Measurements from ENCODE around the gene NHLRC4. TPM values are rescaled to one million over a fixed set of nuclear protein-coding genes. Genes with fewer than 3 reads are reported as not detected.

NHLRC4 gene
- total RNA-seq, 1 experiment from 2014 or later: 0.17 TPM

DNA sequence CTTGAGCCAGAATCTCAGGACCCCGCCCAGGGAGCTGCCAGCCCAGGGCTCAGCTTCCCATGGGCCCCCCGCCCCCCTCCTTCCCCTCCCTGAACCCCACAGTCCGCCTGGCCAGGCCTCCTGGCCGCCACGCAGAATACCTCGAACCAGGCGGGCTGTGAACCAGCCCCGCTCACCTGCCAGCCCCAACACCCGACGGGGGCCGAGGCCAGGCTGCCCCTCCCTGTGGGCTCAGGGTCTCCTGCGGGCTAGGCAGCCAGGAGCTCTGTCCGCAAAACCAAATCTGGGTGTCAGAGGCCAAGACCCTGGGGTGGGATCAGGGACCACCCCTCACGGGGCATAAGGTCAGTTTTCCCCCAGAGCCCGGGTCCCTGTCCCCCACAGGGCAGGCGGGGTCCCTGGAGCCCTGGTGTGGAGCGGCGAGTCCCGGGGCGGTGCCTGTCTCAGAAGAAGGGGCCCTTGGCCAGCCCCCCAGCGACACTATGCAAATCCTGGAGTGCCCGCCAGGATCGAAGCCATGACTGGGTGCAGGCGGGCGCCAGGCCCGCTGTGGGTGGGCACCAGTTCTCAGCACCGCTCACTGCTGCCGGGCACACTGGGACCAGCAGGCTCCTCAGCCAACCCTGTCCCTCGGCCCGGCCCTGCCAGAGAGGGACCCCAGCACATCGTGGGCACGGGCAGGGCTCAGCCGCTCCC is 13.1 kb upstream of the NHLRC4 start:
- DNase-seq (ENCODE audit: low read depth): no peak

GRCh38 chr16:554297-554621 is 12.5 kb upstream of the NHLRC4 start:
- DNase-seq (ENCODE audit: low read depth): no peak

DNA sequence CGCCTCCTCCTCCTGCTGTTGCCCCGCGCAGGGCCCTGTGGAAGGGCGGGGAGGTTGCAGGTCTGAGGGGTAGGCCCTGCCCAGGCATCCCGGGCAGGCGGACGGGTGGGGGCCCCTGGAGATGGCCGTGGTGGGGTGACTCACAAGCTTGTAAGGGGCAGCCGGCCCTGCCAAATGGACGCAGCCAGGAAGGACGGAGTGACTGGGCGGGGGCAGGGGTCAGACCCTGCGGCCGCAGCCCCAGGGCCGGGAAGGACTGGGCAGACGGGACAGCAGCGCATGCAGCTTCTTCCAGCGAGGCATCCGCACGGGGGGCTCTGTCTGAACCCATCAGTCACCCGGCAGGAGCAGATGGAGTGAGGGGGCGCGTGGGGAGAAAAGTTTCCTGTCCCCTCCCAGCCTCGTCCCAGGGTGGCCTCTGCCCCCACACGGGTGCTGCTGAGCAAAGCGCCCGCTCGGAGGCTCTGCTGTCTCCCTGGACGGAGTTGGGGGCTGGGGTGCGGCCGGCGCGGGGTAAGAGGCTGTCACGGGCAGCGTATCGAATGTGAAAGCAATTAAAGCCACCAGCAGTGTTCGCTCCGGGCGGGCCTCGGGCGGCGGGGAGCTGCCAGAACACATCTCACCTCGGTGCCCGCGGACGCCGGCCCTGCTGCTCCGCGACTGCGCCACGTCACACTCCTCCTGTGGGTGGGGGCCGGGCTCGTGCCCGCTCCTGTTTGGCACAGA is 12.0 kb upstream of the NHLRC4 start:
- DNase-seq (ENCODE audit: low read depth): peak; percentile 62

DNA sequence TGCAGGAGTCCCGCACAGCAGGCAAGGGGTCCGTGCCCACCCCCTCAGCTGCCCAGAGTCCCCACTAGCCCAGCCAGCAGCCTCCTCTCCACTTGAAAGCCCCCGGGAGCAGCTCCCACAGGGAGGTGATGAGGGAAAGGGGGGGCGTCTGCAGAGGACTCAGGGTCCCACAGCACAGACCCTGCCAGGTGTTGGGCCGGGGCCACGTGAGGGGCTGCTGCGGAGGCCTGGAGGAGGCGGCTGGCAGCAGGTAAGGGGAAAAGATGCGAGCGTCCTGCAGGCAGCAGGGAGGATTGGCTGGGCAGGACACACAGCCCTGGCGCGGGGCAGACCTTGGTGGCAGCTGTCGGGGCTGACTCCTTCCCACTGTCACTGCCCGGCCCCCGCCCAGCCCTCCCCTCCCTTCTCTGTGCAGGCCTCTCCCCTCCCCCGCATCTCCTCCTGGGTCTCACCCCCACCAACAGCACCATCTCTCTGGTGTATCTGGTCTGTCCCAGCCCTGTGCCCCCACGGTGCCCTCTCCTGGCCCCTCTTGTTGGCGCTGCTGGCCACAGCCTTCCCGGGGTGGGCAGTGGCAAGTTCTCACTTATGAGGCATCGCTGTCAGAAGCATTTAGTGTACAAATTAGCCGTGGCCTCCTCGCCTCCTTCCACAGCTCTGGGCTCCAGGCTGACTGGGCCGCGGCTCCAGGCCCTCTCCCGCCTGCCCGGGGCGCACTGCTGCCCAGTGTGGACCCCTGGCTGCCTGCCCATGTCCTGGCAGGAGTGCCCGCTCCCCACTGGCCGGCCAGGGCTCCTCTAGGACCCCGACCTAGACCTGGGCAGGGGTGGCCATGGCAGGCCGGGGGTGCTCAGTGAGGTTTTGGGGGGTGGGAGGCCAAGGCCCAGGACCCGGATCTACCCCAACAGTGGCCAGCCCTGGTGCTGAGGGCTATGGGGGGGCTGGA is 11.0 kb upstream of the NHLRC4 start:
- DNase-seq (ENCODE audit: low read depth): no peak

GRCh38 chr16:556474-557173 is 10.2 kb upstream of the NHLRC4 start:
- no peak for DNase-seq (ENCODE audit: low read depth)

DNA sequence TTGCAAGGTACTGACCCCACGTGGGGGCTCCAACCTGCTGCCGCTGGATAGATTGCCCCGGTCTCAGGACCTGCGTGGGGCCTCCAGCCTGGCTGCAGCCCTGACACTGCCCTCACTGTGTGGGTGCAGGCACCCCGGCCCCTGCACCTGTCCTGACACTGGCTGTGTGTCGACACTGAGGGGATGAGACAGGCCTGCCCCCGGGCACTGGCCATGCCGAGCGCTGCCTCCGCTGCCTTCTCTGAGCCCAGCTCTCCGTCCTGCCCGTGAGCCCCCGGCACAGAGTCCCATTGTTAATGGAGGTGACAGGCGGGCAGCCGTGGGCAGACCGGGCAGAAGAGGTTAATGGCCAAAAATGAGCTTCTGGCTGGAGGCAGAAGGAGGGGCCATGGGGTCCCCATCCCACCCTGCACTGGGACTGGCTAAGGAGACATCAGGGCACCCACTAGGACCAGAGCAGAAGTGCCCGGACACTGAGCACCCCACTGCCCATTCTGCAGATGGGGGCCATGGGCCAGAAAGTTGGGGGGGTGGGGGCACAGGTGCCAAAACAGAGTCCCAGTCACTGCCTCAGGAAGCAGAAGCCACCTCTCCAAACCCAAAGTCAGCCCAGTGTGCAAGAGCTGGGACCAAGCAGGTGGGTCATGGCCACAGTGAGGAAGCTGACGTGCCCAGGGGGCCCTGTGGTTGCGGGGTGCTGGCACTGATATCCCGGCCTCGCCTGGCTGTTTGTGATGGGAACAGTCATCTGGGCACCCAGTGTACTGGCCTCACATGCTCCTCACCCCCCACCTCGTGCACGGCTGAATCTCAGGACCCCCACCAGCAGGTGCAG is 9.1 kb upstream of the NHLRC4 start:
- DNase-seq (ENCODE audit: low read depth): no peak

DNA sequence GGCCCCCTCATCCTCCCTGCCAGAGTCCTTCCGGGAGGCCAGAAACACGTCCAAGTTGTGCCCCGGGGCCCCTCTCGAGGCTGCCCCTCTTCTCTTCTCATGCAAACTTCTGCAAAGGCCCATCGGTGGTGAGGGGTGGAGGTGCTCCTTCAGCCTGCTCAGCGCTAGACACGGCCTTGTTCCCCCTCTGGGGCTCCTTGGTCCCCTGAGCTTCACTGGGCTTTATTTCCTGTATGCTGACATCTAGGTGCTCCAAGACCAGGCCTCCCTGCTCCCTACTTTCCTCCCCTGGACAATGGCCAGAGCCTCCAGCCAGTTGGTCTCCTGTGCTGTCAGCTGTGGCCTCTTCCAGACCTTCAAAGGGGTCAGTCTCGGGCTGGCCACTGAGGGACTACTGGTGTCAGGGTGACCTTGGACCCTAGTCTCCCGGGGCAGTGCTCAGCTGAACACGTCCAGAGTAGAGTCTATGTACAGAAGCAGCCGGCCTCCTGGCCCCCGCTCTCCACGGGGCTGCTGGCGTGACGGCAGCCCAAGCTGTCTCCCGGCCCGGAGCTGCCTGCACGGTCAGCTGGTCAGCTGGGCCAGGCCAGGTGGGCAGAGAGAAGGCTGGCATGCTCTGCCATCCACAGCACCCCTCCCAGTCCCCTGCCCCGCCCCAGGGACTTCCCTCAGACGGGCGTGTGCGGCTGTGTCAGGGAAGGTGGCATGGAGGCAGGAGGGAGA is 8.3 kb upstream of the NHLRC4 start:
- DNase-seq (ENCODE audit: low read depth): no peak

- no peak for DNase-seq (ENCODE audit: low read depth)
These were observed 7.8 kb upstream of the NHLRC4 start for GRCh38 chr16:559021-559380.

GRCh38 chr16:559411-560203 is 7.2 kb upstream of the NHLRC4 start:
- DNase-seq (ENCODE audit: low read depth): no peak

DNA sequence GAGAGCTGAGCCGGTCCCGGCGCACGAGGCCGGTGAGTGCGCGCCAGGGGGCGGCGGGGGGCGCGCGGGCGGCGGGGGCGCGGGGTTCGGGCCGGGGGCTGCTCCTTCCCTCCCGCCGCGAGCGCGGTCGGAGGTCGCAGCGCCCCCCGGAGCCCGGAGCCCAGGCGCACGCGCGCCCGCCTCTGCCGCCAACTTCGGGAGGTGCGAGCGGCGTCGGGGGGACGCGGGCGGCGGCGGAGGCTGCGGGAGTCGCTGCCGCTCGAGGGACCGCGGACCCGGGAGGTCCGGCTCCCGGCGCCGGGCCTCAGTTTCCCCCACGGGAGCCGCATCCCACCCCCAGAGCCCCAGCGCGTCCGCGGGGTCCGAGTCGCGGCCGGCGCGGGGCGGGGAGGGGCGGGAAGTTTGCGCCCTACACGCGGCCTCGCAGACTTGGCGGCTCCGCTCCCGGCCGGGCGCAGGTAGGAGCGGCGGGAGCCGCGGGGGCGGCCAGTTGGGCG is 6.6 kb upstream of the NHLRC4 start, which contains the start of gene PRR35:
Gene PRR35, plus strand, starts transcription at position 191 of the 497 bp plus-strand sequence. CDS start 2,901 bp downstream, outside the sequence.
- no peak for DNase-seq (ENCODE audit: low read depth)

DNA sequence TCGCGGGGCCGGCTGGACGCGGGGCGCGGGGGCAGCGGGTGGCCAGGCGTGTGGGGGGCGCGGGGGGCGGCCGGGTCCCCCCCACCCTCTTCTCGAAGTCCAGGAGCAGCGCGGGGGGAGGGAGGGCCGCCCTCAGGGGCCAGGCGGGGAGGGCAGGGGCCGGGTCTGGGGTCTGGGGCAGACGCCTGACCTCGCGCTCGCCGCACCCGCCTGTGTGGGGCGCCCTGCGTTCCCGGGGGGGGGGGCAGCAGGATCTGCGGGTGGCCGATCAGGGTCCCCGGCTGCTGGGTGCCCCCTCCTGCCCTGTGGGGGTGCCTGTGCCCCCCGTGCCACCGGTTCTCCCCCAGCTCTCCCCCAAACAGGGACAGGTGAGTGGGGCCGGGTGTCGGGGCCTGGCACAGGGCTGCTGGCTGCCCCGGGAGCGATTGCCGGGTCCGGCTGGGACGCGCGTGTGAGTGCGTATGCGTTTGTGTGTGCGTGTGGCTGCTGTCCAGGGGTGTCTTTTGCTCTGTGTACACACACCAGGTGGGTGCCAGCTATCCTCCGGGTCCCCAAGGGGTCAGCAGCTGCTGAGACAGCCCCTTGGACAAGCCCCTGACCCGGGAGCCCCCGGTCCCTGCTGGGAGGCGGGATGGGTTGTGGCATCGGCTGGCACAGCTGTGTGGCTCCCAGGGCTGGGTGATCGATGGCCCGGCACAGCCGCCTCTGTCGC is 5.9 kb upstream of the NHLRC4 start:
- DNase-seq (ENCODE audit: low read depth): no peak

GRCh38 chr16:561413-561794 is 5.4 kb upstream of the NHLRC4 start:
- no peak for DNase-seq (ENCODE audit: low read depth)

DNA sequence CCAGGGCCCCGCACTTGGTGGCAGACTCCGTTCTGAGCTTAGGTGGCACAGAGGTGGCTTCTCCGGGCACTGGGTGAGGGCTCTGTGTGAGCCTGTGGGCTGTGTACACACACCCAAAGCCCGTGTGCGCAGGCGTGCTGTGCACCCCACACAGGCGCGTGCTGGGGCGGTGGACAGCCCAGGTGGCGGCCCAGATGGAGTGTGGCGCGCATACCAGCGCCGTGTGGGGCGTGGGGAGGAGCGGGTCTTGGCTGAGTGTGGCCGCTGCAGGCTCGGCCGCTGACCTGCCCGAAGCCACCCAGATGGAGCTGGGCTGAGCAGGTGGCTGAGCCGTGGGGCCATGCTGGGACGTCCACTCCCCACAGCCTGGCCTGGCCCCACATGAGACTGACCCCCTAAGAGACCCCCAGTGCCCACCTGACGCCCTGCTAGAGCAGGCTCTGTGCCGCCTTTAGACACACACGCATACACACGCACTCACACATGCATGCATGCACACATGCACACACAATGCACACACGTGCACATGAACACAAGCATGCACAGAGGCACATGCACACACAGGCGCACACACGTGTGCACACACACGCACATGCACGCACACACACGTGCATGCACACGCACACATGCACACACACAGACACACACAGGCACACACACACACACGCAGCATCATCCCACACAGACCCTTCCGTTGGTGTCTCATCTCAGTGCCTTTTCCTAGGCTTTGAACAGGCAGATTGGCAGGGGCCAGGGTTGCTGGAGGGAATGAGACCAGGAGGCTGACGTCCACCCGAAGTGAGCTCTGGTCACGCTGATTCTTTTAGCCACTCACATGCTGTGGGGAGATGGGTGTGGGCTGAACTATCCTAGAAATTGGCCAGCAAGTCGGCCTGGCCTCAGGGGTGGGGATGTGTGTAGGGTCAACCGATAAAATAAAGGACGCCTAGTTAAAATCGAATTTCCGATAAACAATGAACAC is 4.6 kb upstream of the NHLRC4 start:
- no peak for DNase-seq (ENCODE audit: low read depth)

DNA sequence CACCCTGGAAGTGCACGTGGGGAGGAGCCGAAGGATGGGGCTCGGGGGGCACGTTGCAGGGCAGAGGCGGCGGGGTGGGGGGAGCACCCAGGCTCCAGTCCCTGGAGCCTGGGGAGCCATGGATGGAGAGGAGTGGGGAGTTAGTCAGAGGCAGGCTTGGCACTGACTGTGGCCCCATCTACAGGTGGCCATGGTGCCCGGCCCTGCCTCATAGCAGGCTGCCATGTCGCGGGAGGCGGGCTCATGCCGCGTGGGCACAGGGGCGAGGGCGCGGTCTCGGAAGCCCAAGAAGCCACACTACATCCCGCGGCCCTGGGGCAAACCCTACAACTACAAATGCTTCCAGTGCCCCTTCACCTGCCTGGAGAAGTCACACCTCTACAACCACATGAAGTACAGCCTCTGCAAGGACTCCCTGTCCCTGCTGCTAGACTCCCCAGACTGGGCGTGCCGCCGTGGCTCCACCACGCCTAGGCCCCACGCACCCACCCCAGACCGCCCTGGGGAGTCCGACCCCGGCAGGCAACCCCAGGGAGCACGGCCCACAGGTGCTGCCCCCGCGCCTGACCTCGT is 3.6 kb upstream of the NHLRC4 start:
- no peak for DNase-seq (ENCODE audit: low read depth)

DNA sequence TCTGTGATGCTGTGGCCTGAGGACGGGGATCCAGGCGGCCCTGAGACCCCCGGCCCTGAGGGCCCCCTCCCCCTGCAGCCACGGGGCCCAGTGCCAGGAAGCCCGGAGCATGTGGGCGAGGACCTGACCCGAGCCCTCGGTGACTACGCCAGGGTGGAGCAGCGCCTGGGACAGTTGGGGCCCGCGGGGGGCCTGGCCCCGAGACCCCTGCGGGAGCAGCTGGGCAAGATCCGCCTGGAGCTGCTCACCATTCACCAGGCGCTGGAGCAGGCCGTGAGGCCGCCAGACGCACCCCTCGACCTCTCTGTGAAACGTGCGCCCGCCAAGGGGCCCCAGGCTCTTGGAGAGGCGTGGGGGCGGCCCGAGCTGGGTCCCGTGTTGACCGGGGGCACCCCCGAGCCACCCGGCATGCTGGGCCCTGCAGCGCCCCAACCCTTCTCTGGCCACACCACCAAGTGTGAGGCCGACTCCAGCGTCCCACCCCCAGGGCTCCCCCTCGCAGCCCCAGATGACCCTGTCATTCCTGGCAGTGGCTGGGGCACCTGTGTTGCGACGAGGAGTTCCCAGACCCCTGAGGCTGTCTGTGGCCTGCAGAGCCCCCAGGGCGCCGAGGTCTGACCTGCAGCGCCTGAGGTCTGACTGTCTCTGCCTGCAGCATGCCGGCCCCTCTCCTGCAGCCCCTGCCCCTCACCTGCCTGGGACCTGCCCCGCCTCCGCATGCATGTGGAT is 2.0 kb upstream of the NHLRC4 start:
- DNase-seq (ENCODE audit: low read depth): no peak
